Transverse colon (tissue), 4 donors: Measurements from ENCODE around the gene NUB1.

Source experiments
- POLR2A ChIP-seq: fragments of 450-650 bp; IDR thresholded peaks from one replicate; pipeline ENCODE4 v1.6.1; 2016; ENCODE audit warnings: antibody characterized with exemption, mild to moderate bottlenecking, moderate library complexity
- POLR2AphosphoS5 ChIP-seq, 3 donors: sonication (generic); formaldehyde crosslinking; IDR thresholded peaks; one replicate each; pipeline ENCODE4 v1.6.1; 2016; ENCODE audit warnings: antibody characterized with exemption in 3 of 3
- TF ChIP-seq, protein P1 (sequence below), 5 experiments: fragments of 200-600 bp in 3 of 5; fragments of 450-650 bp in 2 of 5; sonication (generic) in 3 of 5; IDR thresholded peaks; 1 replicate in 2 of 5; 2 replicates in 3 of 5; pipeline ENCODE4 v1.5.1; 2016 to 2017; ENCODE audit warnings: antibody characterized with exemption in 5 of 5, inconsistent platforms in 3 of 5, mild to moderate bottlenecking in 2 of 5, moderate library complexity in 1 of 5

DNA sequence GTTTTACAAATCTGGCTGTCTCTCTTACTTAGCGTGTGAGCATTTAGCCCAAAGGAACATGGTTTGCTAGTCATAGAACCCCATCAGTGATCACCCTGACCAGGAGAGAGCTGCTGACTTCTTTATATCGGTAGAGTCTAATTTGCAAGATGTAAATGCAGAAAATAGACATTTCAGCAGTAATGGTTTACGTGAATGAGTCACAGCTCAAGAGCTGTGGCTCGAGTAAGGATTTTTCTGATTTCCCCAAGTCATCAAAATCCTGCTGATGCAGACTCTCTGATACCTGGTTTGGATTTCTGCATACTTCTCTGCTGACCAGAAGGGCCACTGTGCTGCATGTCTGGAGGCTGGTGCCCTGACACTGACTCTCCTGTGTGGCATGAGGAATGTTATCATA lies 25.7 kb downstream of the NUB1 start:
- TF ChIP-seq, protein P1, sequence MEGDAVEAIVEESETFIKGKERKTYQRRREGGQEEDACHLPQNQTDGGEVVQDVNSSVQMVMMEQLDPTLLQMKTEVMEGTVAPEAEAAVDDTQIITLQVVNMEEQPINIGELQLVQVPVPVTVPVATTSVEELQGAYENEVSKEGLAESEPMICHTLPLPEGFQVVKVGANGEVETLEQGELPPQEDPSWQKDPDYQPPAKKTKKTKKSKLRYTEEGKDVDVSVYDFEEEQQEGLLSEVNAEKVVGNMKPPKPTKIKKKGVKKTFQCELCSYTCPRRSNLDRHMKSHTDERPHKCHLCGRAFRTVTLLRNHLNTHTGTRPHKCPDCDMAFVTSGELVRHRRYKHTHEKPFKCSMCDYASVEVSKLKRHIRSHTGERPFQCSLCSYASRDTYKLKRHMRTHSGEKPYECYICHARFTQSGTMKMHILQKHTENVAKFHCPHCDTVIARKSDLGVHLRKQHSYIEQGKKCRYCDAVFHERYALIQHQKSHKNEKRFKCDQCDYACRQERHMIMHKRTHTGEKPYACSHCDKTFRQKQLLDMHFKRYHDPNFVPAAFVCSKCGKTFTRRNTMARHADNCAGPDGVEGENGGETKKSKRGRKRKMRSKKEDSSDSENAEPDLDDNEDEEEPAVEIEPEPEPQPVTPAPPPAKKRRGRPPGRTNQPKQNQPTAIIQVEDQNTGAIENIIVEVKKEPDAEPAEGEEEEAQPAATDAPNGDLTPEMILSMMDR (IDR thresholded peaks at IDR 0.05) = no peak
- no peak for TF ChIP-seq POLR2AphosphoS5 (IDR thresholded peaks at IDR 0.05)
- TF ChIP-seq POLR2A = no peak
